Measurements from ENCODE around the gene VPS8. TPM values are rescaled to one million over a fixed set of nuclear protein-coding genes. Genes with fewer than 3 reads are reported as not detected.

The VPS8 gene
- total RNA-seq, 4 donors from 2014 or later, result 32.5 to 63.7 (median 45.6) TPM

DNA sequence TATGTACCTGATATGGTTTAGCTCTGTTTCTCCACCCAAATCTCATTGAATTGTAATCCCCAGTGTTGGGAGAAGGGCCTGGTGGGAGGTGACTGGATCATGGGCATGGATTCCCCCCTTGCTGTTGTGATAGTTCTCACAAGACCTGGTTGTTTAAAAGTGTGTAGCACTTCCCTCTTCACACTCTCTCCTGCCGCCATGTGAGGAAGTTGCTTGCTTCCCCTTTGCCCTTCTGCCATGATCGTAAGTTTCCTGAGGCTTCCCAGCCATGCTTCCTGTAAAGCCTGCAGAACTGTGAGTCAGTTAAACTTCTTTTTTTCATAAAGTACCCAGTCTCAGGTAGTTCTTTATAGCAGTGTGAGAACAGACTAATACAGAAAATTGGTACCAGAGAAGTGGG, 247.8 kb downstream of the VPS8 start:
- DNase-seq (ENCODE audit: low spot score) (no peak), ATAC-seq (ENCODE audit: low FRiP score) (no peak)
- no peak for TF ChIP-seq CTCF (IDR thresholded peaks at IDR 0.05)

GRCh38 chr3:185060655-185061054, 248.7 kb downstream of the VPS8 start:
- ATAC-seq (ENCODE audit: low FRiP score) (no peak), DNase-seq (ENCODE audit: low spot score) (no peak)
- no peak for TF ChIP-seq CTCF (IDR thresholded peaks at IDR 0.05)

- ATAC-seq (ENCODE audit: low FRiP score) (no peak), DNase-seq (ENCODE audit: low spot score) (no peak)
- no peak for TF ChIP-seq CTCF (IDR thresholded peaks at IDR 0.05)
Measured at GRCh38 chr3:185062191-185062590, 250.2 kb downstream of the VPS8 start.

DNA sequence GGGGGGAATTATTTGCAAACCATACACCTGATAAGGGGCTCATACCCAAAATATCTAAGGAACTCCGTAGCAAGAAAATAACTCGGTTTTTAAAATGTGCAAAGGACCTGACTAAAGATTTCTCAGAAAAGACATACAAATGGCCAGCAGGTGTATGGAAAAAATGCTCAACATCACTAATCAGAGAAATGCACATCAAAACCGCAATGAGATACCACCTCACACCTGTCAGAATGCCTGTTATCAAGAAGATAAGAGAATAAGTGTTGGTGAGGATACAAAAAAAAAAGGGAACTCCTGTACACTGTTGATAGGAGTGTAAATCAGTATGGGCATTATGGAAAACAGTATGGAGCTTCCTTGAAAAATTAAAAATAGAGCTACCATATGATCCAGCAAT, 251.5 kb downstream of the VPS8 start:
- TF ChIP-seq CTCF (IDR thresholded peaks at IDR 0.05), result no peak
- no peak for DNase-seq (ENCODE audit: low spot score)
- ATAC-seq (ENCODE audit: low FRiP score), result no peak

- ATAC-seq (ENCODE audit: low FRiP score) (no peak), DNase-seq (ENCODE audit: low spot score) (no peak)
- no peak for TF ChIP-seq CTCF (IDR thresholded peaks at IDR 0.05)
Measured at GRCh38 chr3:185065059-185065458, 253.1 kb downstream of the VPS8 start.

- DNase-seq (ENCODE audit: low spot score) (no peak), ATAC-seq (ENCODE audit: low FRiP score) (no peak)
- TF ChIP-seq CTCF (IDR thresholded peaks at IDR 0.05), result no peak
Measured at GRCh38 chr3:185066251-185066650, 254.3 kb downstream of the VPS8 start.

GRCh38 chr3:185067173-185067572, 255.2 kb downstream of the VPS8 start:
- no peak for DNase-seq (ENCODE audit: low spot score)
- TF ChIP-seq CTCF (IDR thresholded peaks at IDR 0.05), result no peak
- ATAC-seq (ENCODE audit: low FRiP score), result no peak
